ENCODE results near the gene ASPDH.

The ASPDH gene

DNA sequence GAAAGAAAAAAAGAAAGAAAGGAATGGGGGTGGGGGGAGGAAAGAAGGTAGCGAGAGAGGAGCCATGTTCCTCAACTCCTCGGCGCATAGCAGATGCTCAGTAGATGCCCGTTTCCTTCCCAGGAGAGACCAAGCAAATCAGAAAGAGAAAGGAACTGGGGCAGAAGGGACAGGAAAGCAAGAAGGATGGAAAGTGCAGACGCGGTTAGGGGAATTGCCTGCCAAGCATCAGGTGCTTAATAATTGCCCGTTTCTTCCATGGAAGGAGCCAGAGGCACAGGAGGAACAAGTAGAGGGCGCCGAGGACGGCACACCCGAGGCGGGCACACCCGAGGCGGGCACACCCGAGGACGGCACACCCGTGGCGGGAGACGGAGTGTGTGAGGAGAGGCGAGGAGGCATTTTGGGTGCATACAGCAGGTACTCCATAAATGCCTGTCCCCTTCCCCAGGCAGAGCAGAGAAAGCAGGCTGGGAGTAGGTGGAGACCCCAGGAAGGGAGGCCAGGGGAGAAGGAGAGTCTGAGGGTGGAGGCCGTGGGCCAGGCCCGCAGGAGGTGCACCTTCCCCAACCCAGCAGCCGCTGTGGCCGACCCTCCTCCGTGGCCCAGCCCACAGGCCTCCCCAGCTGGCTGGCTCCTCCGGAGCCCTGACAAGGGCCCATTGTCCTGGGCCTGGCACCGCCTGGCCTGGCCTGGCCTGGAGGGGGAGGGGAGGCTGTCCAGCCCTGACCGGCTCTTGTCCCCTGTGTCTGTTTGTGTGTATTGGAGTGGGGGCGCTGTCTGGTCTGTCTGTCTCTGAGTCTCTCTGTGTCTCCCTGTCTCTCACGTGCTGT is 17.3 kb downstream of the ASPDH start:
- no peak for DNase-seq (ENCODE audit: low spot score)

GRCh38 chr19:50495020-50495531 is 18.6 kb downstream of the ASPDH start:
- no peak for DNase-seq (ENCODE audit: low spot score)

GRCh38 chr19:50494186-50495019 is 19.3 kb downstream of the ASPDH start:
- DNase-seq (ENCODE audit: low spot score), result no peak

DNA sequence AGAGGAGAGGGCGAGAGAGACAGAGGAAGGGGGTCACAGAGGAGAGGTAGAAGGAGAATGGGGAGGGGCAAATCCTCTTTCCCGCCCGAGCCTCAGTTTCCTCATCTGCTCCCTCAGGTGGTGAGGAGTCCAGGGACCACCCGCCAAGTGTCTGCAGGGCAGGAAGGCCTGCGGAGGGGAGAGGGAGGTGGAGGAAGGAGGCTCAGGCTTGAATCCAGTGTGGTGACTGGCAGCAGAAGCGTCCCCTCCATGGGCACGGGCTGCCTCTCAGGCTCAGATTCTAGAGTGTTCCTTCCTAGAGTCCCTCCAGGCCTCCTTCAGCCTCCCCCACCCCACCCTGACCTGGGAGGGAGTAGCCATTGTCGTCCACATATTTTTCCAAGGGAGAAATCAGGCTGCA is 20.5 kb downstream of the ASPDH start:
- no peak for DNase-seq (ENCODE audit: low spot score)

DNA sequence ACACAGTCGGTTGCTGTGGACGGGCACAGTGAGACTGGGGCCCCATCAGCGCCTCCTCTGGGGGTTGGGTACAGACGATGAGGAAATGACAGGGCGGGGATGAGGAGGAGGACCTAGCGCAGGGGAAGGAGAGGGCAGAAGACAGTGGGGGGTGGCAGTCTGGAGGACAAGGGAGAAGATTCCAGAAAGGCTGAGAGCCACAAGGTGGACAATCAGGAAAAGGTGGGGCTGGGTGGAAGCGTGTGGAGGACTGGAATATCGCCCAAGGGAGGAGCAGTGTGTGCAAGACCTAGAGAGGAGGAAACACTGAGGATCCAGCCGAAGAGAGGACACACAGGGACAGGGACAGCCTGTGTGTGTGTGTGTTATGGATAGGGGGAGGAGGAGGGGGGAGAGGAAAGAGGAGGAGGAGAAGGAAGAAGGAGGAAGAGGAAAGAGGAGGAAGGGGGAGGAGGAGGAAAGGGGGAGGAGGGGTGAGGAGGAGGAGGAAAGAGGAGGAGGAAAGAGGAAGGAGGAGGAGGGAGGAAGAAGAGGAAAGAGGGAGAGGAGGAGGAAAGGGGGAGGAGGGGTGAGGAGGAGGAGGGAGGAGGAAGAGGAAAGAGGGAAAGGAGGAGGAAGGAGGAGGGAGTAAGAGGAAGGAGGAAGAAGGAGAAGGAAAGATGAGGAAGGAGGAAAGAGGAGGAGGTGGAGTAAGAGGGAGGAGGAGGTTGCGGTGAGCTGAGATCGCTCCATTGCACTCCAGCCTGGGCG is 21.2 kb downstream of the ASPDH start:
- no peak for DNase-seq (ENCODE audit: low spot score)

DNA sequence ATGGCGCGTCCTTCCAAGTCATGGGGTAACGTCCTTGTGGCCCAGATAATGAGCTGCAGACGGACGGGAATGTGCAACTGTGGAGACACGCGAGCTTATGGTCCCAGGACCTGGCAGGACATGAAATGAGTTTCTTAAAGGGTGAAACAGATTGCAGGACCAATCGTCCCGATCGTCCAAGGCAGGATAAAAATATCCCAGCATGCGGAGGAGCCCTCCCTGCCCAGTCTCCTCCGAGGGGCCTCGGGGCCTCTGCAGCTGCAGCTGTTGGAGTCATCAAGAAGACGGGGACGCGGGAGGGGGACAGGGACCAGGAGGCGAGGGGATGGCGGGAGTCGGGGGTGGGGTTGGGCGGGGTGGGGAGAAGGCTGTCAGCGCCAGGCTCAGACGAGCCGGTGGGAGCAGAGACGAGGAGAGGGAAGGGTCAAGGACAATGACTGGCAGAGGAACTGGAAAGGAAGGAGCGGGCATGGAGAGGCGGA is 22.7 kb downstream of the ASPDH start:
- DNase-seq (ENCODE audit: low spot score), result no peak

DNA sequence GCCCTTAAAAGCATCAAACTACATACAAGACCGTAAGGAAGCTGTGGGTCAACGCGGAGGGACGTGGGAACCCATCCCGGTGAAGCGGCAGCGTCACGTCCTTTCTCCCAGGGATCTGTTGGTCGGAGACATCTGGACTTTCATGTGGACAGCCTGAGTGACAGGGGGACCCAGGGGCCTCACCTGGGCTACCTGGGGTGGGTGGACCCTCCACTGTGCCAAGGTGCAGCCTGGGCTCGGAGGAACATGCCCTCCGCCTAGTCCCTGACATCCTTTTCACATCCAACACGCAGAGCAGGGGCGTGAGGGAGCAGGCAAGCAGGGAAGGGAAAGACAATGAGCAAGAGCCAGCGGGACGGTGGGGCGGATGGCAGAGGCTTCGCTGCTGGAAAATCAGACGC is 23.3 kb downstream of the ASPDH start:
- DNase-seq (ENCODE audit: low spot score), result no peak

DNA sequence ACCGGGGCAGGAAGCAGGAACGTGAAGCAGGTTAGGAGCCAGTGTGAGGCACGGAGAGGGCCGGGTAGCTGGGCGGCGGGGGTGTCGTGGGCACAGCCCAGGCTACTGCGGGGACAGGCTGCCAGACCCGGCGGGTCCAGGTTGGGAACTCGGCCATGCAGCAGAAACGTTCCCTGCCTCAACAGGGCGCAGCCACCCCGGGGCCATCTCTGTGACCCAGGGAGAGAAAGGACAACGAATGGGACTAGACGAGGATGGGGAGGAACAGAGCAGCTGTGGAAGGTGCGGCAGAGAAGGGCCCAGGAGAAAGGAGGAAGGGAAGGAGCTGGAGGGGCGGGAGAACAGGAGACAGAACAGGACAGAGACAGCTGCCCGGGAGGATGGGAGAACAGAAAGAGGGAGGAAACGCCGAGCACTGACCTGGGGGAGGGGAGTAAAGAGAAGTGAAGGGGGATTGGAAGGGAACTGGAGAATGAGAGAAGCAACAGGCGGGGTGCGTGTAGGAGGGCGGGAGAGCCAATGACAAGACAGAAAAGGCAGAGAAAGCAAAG is 24.2 kb downstream of the ASPDH start:
- DNase-seq (ENCODE audit: low spot score), result no peak

GRCh38 chr19:50488389-50489194 is 25.1 kb downstream of the ASPDH start:
- DNase-seq (ENCODE audit: low spot score), result no peak

GRCh38 chr19:50486823-50487515 is 26.7 kb downstream of the ASPDH start:
- DNase-seq (ENCODE audit: low spot score), result peak; percentile 17

- DNase-seq (ENCODE audit: low spot score), result no peak
These were observed 28.3 kb downstream of the ASPDH start for GRCh38 chr19:50485284-50485955.

- DNase-seq (ENCODE audit: low spot score), result no peak
These were observed 30.8 kb downstream of the ASPDH start for GRCh38 chr19:50482916-50483315.

- DNase-seq (ENCODE audit: low spot score), result no peak
These were observed 31.4 kb downstream of the ASPDH start for GRCh38 chr19:50482271-50482855.

DNA sequence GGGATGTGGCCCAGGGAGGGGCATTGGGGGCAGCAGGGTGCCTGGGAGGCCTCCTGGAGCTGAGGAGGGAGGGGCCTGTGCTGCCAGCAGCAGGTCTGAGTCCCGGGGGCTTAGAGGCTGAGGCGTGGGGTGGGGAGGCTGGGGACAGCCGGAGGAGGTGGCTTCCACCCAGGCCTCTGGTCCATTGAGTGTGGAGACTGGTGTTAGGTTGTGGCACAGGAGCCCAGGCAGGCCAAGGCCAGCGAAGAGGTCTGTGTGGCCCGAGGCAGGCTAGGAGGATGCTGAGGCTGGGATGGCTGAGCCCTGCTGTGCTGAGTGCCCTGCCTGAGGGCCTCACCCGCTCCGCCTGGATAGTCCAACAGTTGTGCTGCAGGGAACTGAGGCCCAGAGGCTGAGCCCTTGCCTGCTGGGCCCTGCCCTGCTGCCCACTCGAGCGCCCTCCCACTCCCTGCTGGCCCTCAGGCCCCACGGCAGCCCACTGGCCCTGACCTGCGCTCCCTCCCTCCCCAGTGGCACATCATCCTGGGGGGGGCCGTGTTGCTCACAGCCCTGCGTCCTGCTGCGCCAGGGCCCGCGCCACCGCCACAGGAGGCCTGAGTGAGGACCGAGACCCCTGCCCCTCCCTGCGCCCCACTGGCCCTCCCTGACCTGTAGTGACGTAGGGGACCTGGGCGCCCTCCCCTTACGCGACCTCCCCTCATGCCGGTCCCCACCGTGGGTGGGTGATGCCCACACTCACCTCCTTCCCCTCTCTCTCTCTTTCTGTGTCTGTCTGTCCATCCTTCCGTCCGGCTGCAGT is 32.2 kb downstream of the ASPDH start:
- no peak for DNase-seq (ENCODE audit: low spot score)

DNA sequence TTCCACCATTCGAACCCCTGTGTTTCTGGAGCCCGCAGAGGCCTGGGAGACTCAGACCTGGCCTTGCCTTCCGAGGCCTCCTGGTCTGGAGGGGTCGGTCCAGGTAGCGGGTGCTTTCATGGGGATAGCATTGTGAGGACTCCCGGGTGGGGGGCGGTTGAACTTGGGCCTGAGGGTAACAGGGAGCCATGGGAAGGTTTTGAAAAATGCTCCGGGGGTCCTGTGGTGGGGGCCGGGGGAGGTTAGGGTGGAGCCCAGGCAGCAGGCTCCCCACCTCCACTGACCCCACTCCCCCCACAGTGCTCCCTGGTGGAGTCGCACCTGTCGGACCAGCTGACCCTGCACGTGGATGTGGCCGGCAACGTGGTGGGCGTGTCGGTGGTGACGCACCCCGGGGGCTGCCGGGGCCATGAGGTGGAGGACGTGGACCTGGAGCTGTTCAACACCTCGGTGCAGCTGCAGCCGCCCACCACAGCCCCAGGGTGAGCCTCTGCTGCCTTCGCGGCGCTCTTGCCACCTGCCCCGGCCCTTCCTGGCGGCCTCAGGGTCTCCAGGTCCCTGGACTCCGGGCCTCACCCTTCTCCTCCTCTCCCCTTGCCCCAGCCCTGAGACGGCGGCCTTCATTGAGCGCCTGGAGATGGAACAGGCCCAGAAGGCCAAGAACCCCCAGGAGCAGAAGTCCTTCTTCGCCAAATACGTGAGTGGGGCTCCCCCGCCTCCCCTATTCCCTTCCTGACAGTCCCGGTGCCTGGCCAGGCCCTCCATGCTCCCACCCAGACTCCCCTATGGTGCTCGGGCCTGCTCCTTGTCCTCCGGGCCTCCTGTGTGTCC is 33.2 kb downstream of the ASPDH start:
- DNase-seq (ENCODE audit: low spot score), result no peak

DNA sequence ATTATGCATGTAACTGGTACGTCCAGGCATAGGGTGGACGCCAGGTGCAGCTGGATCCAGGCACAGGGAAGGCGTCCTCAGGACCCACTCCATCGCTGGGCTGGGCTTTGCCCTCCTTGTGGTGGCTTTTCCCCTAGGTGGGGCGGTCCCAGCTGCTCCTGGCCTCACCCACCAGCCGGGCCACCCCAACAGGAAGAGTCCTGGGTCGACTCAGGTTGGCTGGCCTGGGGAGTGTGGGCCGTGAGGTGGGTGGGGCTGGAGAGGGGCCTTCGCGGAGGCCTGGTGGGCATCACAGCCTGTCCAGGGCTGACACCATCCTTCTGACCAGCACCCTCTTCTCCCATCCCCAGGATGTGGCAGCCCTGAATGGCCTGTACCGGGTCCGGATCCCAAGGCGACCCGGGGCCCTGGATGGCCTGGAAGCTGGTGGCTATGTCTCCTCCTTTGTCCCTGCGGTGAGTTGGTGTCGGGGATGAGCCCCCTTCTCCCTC is 33.9 kb downstream of the ASPDH start:
- no peak for DNase-seq (ENCODE audit: low spot score)

- no peak for DNase-seq (ENCODE audit: low spot score)
These were observed 34.6 kb downstream of the ASPDH start for GRCh38 chr19:50478901-50479715.

Measured in CD4-positive, alpha-beta T cell treated with Interleukin-15 for 4 hours (primary cell).